DND-41 (cell line): ENCODE data around the gene OPCML.

Source experiments
- ATAC-seq: fragments of 200-7000 bp; cut with Tn5 transposase; 3 replicates; pipeline ENCODE4 v1.9.1; 2021; ENCODE audit warnings: low read depth; ENCODE audit not compliant: insufficient read depth
- DNase-seq: peaks from one replicate; pipeline ENCODE4 v3.0.0-alpha.2; 2020
- H2AFZ ChIP-seq: 2 replicates; pipeline ENCODE4 v1.6.0; 2012; ENCODE audit warnings: low read depth, low read length
- H3K27ac ChIP-seq: 2 replicates; pipeline ENCODE4 v1.5.1; 2012; ENCODE audit warnings: low read length, inconsistent platforms
- H3K27me3 ChIP-seq: fragments of 200-600 bp; sonication (generic); 2 replicates; pipeline ENCODE4 v1.6.0; 2012; ENCODE audit warnings: low read length, mild to moderate bottlenecking, inconsistent platforms; ENCODE audit not compliant: insufficient read depth, poor library complexity
- H3K36me3 ChIP-seq: 2 replicates; pipeline ENCODE4 v1.5.1; 2012; ENCODE audit warnings: low read length, inconsistent platforms; ENCODE audit not compliant: insufficient read depth
- H3K4me1 ChIP-seq: 2 replicates; pipeline ENCODE4 v1.5.1; 2012; ENCODE audit warnings: mild to moderate bottlenecking, low read length; ENCODE audit not compliant: insufficient read depth
- H3K4me2 ChIP-seq: 2 replicates; pipeline ENCODE4 v1.6.0; 2012; ENCODE audit warnings: mild to moderate bottlenecking, moderate library complexity, low read length, inconsistent platforms; ENCODE audit not compliant: insufficient read depth
- H3K4me3 ChIP-seq, 2 experiments: fragments of 200-600 bp in 1 of 2; shearing (Covaris generic) in 1 of 2; 2 replicates each; pipeline ENCODE4 v1.5.1; 2012 to 2016; ENCODE audit warnings: inconsistent platforms in 2 of 2, low read length in 2 of 2, mild to moderate bottlenecking in 2 of 2, low read depth in 1 of 2, moderate library complexity in 1 of 2
- H3K79me2 ChIP-seq: 2 replicates; pipeline ENCODE4 v1.6.0; 2012; ENCODE audit warnings: low read length, inconsistent platforms; ENCODE audit not compliant: insufficient read depth
- H3K9ac ChIP-seq: 2 replicates; pipeline ENCODE4 v1.6.0; 2012; ENCODE audit warnings: low read depth, mild to moderate bottlenecking, inconsistent platforms, low read length, moderate library complexity
- H3K9me3 ChIP-seq: 2 replicates; pipeline ENCODE4 v1.5.1; 2012; ENCODE audit warnings: low read length, moderate library complexity, mild to moderate bottlenecking, inconsistent platforms; ENCODE audit not compliant: insufficient read depth, severe bottlenecking
- H4K20me1 ChIP-seq: 2 replicates; pipeline ENCODE4 v1.6.0; 2012; ENCODE audit warnings: low read length; ENCODE audit not compliant: insufficient read depth
- CTCF ChIP-seq: IDR thresholded peaks from 2 replicates; pipeline ENCODE4 v1.5.1; 2012; ENCODE audit warnings: borderline replicate concordance, low read length, moderate library complexity, mild to moderate bottlenecking; ENCODE audit not compliant: poor library complexity, severe bottlenecking; ENCODE audit errors: extremely low read depth
- EZH2 ChIP-seq: IDR thresholded peaks from 3 replicates; pipeline ENCODE4 v1.6.1; 2012; ENCODE audit warnings: borderline replicate concordance, low read depth, mild to moderate bottlenecking, moderate library complexity, low read length, inconsistent platforms; ENCODE audit not compliant: severe bottlenecking

OPCML gene

GRCh38 chr11:133081020-133081419 is 451.3 kb downstream of the OPCML start:
- H3K4me3 ChIP-seq: no peak overlapping the region
- H3K4me1 ChIP-seq: no peaks in the 10 kb centered on the region
- H4K20me1 ChIP-seq: no peaks in the 10 kb centered on the region
- H3K27me3 ChIP-seq: no peaks in the 10 kb centered on the region
- no peak overlapping the region for H3K27ac ChIP-seq
- DNase-seq (no peak), ATAC-seq (no peak)
- H3K9me3 ChIP-seq: no peaks in the 10 kb centered on the region
- H2AFZ ChIP-seq: no peak overlapping the region
- H3K4me2 ChIP-seq: no peak overlapping the region
- no peaks in the 10 kb centered on the region for H3K79me2 ChIP-seq
- TF ChIP-seq EZH2: no peak
- peak; percentile 14 for TF ChIP-seq CTCF
- no peak overlapping the region for H3K9ac ChIP-seq
- no peaks in the 10 kb centered on the region for H3K36me3 ChIP-seq

- H4K20me1 ChIP-seq: no peaks in the 10 kb centered on the region
- no peak overlapping the region for H3K4me3 ChIP-seq
- no peaks in the 10 kb centered on the region for H3K9me3 ChIP-seq
- H3K27ac ChIP-seq: no peak overlapping the region
- peak; percentile 66; the same call in 2 of the 3 replicates for ATAC-seq
- H3K4me2 ChIP-seq: no peak overlapping the region
- no peaks in the 10 kb centered on the region for H3K27me3 ChIP-seq
- no peak overlapping the region for H3K9ac ChIP-seq
- H3K79me2 ChIP-seq: no peaks in the 10 kb centered on the region
- no peaks in the 10 kb centered on the region for H3K4me1 ChIP-seq
- peak; percentile 51 for DNase-seq
- no peak overlapping the region for H2AFZ ChIP-seq
- no peaks in the 10 kb centered on the region for H3K36me3 ChIP-seq
- TF ChIP-seq EZH2: no peak
- peak; percentile 81 for TF ChIP-seq CTCF
Measured at GRCh38 chr11:133078591-133079404, 453.5 kb downstream of the OPCML start.

GRCh38 chr11:133078012-133078411 is 454.3 kb downstream of the OPCML start:
- Histone ChIP-seq H3K36me3 (no peaks in the 10 kb centered on the region), H3K9ac (no peak overlapping the region), H3K27me3 (no peaks in the 10 kb centered on the region), H3K4me3 (no peak overlapping the region), H3K4me2 (no peak overlapping the region), H3K27ac (no peak overlapping the region), H3K4me1 (no peaks in the 10 kb centered on the region), H3K79me2 (no peaks in the 10 kb centered on the region), H3K9me3 (no peaks in the 10 kb centered on the region), H4K20me1 (no peaks in the 10 kb centered on the region), H2AFZ (no peak overlapping the region)
- DNase-seq: no peak
- no peak for ATAC-seq
- no peak for TF ChIP-seq CTCF
- TF ChIP-seq EZH2: no peak
